Adrenal gland (tissue), 5 donors: ENCODE data around the gene NME2.

Experiments used
- CTCF ChIP-seq, 6 experiments: fragments of 450-650 bp in 4 of 6; fragments of 200-600 bp in 2 of 6; sonication (generic) in 1 of 6; IDR thresholded peaks; 1 replicate in 5 of 6; 2 replicates in 1 of 6; pipeline versions ENCODE4 v1.5.1 to v1.8.0; 2016 to 2021; ENCODE audit warnings: antibody characterized with exemption in 6 of 6, mild to moderate bottlenecking in 2 of 6, moderate library complexity in 1 of 6
- POLR2A ChIP-seq, 2 donors: fragments of 450-650 bp; IDR thresholded peaks; one replicate each; pipeline ENCODE4 v1.6.1; 2017; ENCODE audit warnings: antibody characterized with exemption in 2 of 2, mild to moderate bottlenecking in 2 of 2, moderate library complexity in 1 of 2
- donor health status: DM: no; HTN: no; CAD: no.

- TF ChIP-seq CTCF (IDR thresholded peaks at IDR 0.05), result no peak
- TF ChIP-seq POLR2A (IDR thresholded peaks at IDR 0.05), result no peak
Measured at GRCh38 chr17:51184124-51184523, 17.9 kb downstream of the NME2 start.
